NCI-H1694 (cell line): ENCODE data around the gene CPED1.
"Not testable (repeated sequence)": the region's sequence is repeated elsewhere in the genome, so short reads cannot be mapped to it uniquely, and the experiment has no call there.

ENCODE experiments used
- DNase-seq: peaks from one replicate; lab custom pipeline; 2025; lab: John Stamatoyannopoulos, UW

CPED1 gene

GRCh38 chr7:120996988-120997345, 8.5 kb downstream of the CPED1 start:
- no peak for DNase-seq

GRCh38 chr7:120997882-120998474, 9.5 kb downstream of the CPED1 start:
- no peak for DNase-seq

- DNase-seq, result no peak
Observed at GRCh38 chr7:120998520-120998919, 10.0 kb downstream of the CPED1 start.

GRCh38 chr7:120998996-120999565, 10.6 kb downstream of the CPED1 start:
- no peak for DNase-seq

- no peak for DNase-seq
Observed at GRCh38 chr7:121000081-121000983, 11.8 kb downstream of the CPED1 start.

- no peak for DNase-seq
Observed at GRCh38 chr7:121001234-121001906, 12.9 kb downstream of the CPED1 start.

- no peak for DNase-seq
Observed at GRCh38 chr7:121002048-121002756, 13.7 kb downstream of the CPED1 start.

- DNase-seq, result no peak
Observed at GRCh38 chr7:121002757-121003200, 14.3 kb downstream of the CPED1 start.

- no peak for DNase-seq
Observed at GRCh38 chr7:121003986-121004685, 15.6 kb downstream of the CPED1 start.

- DNase-seq, result not testable (repeated sequence)
Observed at GRCh38 chr7:121005058-121005457, 16.5 kb downstream of the CPED1 start.

GRCh38 chr7:121005996-121006584, 17.6 kb downstream of the CPED1 start:
- DNase-seq, result no peak

GRCh38 chr7:121006711-121007315, 18.3 kb downstream of the CPED1 start:
- no peak for DNase-seq

- DNase-seq, result no peak
Observed at GRCh38 chr7:121008816-121009215, 20.3 kb downstream of the CPED1 start.

GRCh38 chr7:121011401-121011800, 22.9 kb downstream of the CPED1 start:
- DNase-seq, result no peak

GRCh38 chr7:121012170-121012874, 23.8 kb downstream of the CPED1 start:
- no peak for DNase-seq

- no peak for DNase-seq
Observed at GRCh38 chr7:121012919-121013318, 24.4 kb downstream of the CPED1 start.

- no peak for DNase-seq
Observed at GRCh38 chr7:121015560-121015959, 27.0 kb downstream of the CPED1 start.

GRCh38 chr7:121016966-121017365, 28.5 kb downstream of the CPED1 start:
- DNase-seq, result no peak

- no peak for DNase-seq
Observed at GRCh38 chr7:121017586-121017985, 29.1 kb downstream of the CPED1 start.

- no peak for DNase-seq
Observed at GRCh38 chr7:121019018-121019417, 30.5 kb downstream of the CPED1 start.
